ENCODE results near the gene PSMD3.
"Not testable (repeated sequence)": the region's sequence is repeated elsewhere in the genome, so short reads cannot be mapped to it uniquely, and the experiment has no call there.

Gene PSMD3

GRCh38 chr17:39996800-39997199, 16.2 kb downstream of the PSMD3 start:
- DNase-seq (ENCODE audit: low read depth in 2 of 2), result no peak

GRCh38 chr17:39997543-39997942, 16.9 kb downstream of the PSMD3 start:
- no peak for DNase-seq (ENCODE audit: low read depth in 2 of 2)

- DNase-seq (ENCODE audit: low read depth in 2 of 2), result no peak
These were observed 18.5 kb downstream of the PSMD3 start for GRCh38 chr17:39999067-39999466.

GRCh38 chr17:40000161-40000560, 19.6 kb downstream of the PSMD3 start:
- no peak for DNase-seq (ENCODE audit: low read depth in 2 of 2)

GRCh38 chr17:40001335-40001734, 20.7 kb downstream of the PSMD3 start:
- DNase-seq (ENCODE audit: low read depth in 2 of 2), result not testable (repeated sequence)

- DNase-seq (ENCODE audit: low read depth in 2 of 2), result no peak
These were observed 23.5 kb downstream of the PSMD3 start for GRCh38 chr17:40004072-40004471.

- no peak for DNase-seq (ENCODE audit: low read depth in 2 of 2)
These were observed 24.1 kb downstream of the PSMD3 start for GRCh38 chr17:40004712-40005111.

- DNase-seq (ENCODE audit: low read depth in 2 of 2), result no peak
These were observed 24.9 kb downstream of the PSMD3 start for GRCh38 chr17:40005520-40005919.

- DNase-seq (ENCODE audit: low read depth in 2 of 2), result not testable (repeated sequence)
These were observed 30.4 kb downstream of the PSMD3 start for GRCh38 chr17:40010946-40011500.

GRCh38 chr17:40012017-40012647, 31.5 kb downstream of the PSMD3 start:
- not testable (repeated sequence) for DNase-seq (ENCODE audit: low read depth in 2 of 2)

GRCh38 chr17:40014375-40014980, 33.9 kb downstream of the PSMD3 start:
- no peak for DNase-seq (ENCODE audit: low read depth in 2 of 2)

- DNase-seq (ENCODE audit: low read depth in 2 of 2), result no peak
These were observed 34.7 kb downstream of the PSMD3 start, which contains the start of gene CSF3 for GRCh38 chr17:40015005-40015997. CSF3 (plus strand) TSS chr17:40015440; CDS start chr17:40015475, 35 bp downstream.

GRCh38 chr17:40015998-40016985, 35.7 kb downstream of the PSMD3 start:
- DNase-seq (ENCODE audit: low read depth in 2 of 2), result no peak

GRCh38 chr17:40017422-40018080, 36.9 kb downstream of the PSMD3 start:
- DNase-seq (ENCODE audit: low read depth in 2 of 2), result no peak

- no peak for DNase-seq (ENCODE audit: low read depth in 2 of 2)
These were observed 37.9 kb downstream of the PSMD3 start for GRCh38 chr17:40018211-40019121.

GRCh38 chr17:40019140-40019991, 38.8 kb downstream of the PSMD3 start:
- DNase-seq (ENCODE audit: low read depth in 2 of 2), result no peak

- DNase-seq (ENCODE audit: low read depth in 2 of 2), result no peak
These were observed 39.5 kb downstream of the PSMD3 start for GRCh38 chr17:40020146-40020545.

GRCh38 chr17:40021451-40021971, 40.9 kb downstream of the PSMD3 start:
- DNase-seq (ENCODE audit: low read depth in 2 of 2), result no peak

Data from stimulated activated CD8-positive, alpha-beta memory T cell treated with anti-CD3 and anti-CD28 coated beads, Interleukin-7, amount 100 ng/mL, for 4 hours (primary cell).